Calu3 (cell line): ENCODE results near the gene PCSK6. TPM values are rescaled to one million over a fixed set of nuclear protein-coding genes. Genes with fewer than 3 reads are reported as not detected.

ENCODE experiments used
- BruUV-seq: library from RNA; stranded (reverse); fragments of 400-500 nt; replicated peaks from 2 replicates; lab custom pipeline; 2021; lab: Mats Ljungman, UMichigan
- CTCF ChIA-PET: fragments of 300-600 bp; sonication (Branson Sonifier 250); formaldehyde crosslinking; loops from one replicate; lab custom pipeline; 2022; ENCODE audit warnings: antibody characterized with exemption; lab: Charles Lee
- DNase-seq: peaks from one replicate; pipeline ENCODE4 v3.0.0; 2022
- H3K27ac Mint-ChIP-seq: one replicate; pipeline ENCODE4 v1.8.0; 2022; ENCODE audit warnings: mixed read lengths; ENCODE audit not compliant: unreplicated experiment
- H3K27me3 Mint-ChIP-seq: one replicate; pipeline ENCODE4 v1.8.0; 2022; ENCODE audit warnings: mixed read lengths; ENCODE audit not compliant: unreplicated experiment
- H3K36me3 Mint-ChIP-seq: one replicate; pipeline ENCODE4 v1.8.0; 2022; ENCODE audit warnings: mild to moderate bottlenecking, moderate library complexity, mixed read lengths; ENCODE audit not compliant: insufficient read depth, unreplicated experiment
- H3K4me1 Mint-ChIP-seq: one replicate; pipeline ENCODE4 v1.8.0; 2022; ENCODE audit warnings: mild to moderate bottlenecking, low read depth, mixed read lengths; ENCODE audit not compliant: unreplicated experiment
- H3K4me3 Mint-ChIP-seq: one replicate; pipeline ENCODE4 v1.8.0; 2022; ENCODE audit warnings: mild to moderate bottlenecking, low read depth, moderate library complexity, mixed read lengths; ENCODE audit not compliant: unreplicated experiment
- H3K9me3 Mint-ChIP-seq: one replicate; pipeline ENCODE4 v1.8.0; 2022; ENCODE audit warnings: low read depth, mixed read lengths; ENCODE audit not compliant: unreplicated experiment
- intact Hi-C: fragments of 100-400 bp; cut with micrococcal nuclease; formaldehyde crosslinking; loops from one replicate; pipeline ENCODE4 v1.10.0; 2022; ENCODE audit not compliant: unreplicated experiment
- total RNA-seq: library from RNA; stranded (reverse); gene quantifications from 2 replicates; pipeline ENCODE4 v1.2.3, GENCODE V29; 2022
- TF ChIP-seq, protein P1 (sequence below): fragments of 200-600 bp; IDR thresholded peaks from one replicate; pipeline ENCODE4 v1.8.0; 2022; ENCODE audit warnings: antibody characterized with exemption; ENCODE audit not compliant: unreplicated experiment

Gene PCSK6
- total RNA-seq, 1 experiment from 2014 or later = 5.1 TPM

DNA sequence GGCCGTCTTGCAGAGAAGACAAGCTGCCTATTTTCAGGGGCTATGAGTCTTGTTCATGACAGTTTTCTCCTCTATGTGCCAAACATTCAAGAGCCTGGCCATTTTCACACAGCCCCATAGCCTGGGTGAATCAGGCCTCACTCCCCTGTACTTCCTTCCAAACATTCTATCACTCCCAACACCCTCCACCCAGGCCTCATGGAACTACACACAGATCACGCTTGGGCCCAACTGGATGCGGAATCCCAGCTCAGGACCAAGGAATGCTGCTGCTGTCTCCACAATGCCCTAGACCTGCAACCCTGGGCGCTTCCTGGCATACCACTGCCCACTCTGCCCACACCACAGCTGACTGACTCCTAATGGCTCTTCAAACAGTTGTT is 39.4 kb upstream of the PCSK6 start:
- CTCF ChIA-PET = no interaction called here
- no peak overlapping the region for H3K27ac Mint-ChIP-seq
- TF ChIP-seq, protein P1, sequence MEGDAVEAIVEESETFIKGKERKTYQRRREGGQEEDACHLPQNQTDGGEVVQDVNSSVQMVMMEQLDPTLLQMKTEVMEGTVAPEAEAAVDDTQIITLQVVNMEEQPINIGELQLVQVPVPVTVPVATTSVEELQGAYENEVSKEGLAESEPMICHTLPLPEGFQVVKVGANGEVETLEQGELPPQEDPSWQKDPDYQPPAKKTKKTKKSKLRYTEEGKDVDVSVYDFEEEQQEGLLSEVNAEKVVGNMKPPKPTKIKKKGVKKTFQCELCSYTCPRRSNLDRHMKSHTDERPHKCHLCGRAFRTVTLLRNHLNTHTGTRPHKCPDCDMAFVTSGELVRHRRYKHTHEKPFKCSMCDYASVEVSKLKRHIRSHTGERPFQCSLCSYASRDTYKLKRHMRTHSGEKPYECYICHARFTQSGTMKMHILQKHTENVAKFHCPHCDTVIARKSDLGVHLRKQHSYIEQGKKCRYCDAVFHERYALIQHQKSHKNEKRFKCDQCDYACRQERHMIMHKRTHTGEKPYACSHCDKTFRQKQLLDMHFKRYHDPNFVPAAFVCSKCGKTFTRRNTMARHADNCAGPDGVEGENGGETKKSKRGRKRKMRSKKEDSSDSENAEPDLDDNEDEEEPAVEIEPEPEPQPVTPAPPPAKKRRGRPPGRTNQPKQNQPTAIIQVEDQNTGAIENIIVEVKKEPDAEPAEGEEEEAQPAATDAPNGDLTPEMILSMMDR = no peak
- intact Hi-C loops = no loop called here
- DNase-seq = no peak
- no peaks in the 10 kb centered on the region for H3K9me3 Mint-ChIP-seq
- BruUV-seq = no TSS peak
- H3K4me3 Mint-ChIP-seq = no peak overlapping the region
- no peaks in the 10 kb centered on the region for H3K36me3 Mint-ChIP-seq
- peaks cover 38% of the 10 kb centered on the region for H3K27me3 Mint-ChIP-seq
- H3K4me1 Mint-ChIP-seq = peaks cover 21% of the 10 kb centered on the region

GRCh38 chr15:101528108-101528916 is 38.8 kb upstream of the PCSK6 start:
- Mint-ChIP-seq H3K4me1 (peaks cover 21% of the 10 kb centered on the region), H3K36me3 (no peaks in the 10 kb centered on the region), H3K27me3 (peaks cover 39% of the 10 kb centered on the region), H3K27ac (peak overlapping the region; percentile 13), H3K9me3 (no peaks in the 10 kb centered on the region), H3K4me3 (peak overlapping the region; percentile 33)
- CTCF ChIA-PET = interaction anchor here (0.5 to 1.5 kb wide), 2 partner anchors 13 to 230 kb away, joined by 4 to 5 read pairs; no protein-coding TSS in a partner anchor
- TF ChIP-seq, protein P1 = no peak
- intact Hi-C loops = no loop called here
- BruUV-seq = no TSS peak
- DNase-seq = peak; percentile 67

DNA sequence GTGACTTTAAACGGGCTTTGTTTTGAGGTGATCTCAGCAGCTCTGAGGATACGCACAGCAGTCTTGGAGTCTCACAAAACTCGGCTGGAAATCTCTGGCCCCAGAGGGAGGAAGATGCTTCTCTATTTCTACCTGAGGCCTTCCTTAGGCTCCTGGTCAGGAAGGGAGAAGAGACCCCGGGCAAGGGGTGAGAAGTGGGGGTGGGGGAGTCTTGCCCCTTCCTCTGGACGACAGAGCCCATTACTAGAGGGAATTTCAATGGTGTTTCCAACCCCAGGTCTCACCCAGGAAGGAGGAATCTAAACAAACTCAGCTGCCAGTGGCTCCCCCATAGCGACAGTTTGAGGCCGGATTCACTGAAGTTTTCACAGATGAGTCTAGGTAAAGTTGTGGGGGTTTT is 37.4 kb upstream of the PCSK6 start:
- no TSS peak for BruUV-seq
- CTCF ChIA-PET = no interaction called here
- Mint-ChIP-seq H3K27me3 (peaks cover 37% of the 10 kb centered on the region), H3K27ac (no peak overlapping the region), H3K4me3 (no peak overlapping the region), H3K4me1 (peaks cover 21% of the 10 kb centered on the region), H3K9me3 (no peaks in the 10 kb centered on the region), H3K36me3 (no peaks in the 10 kb centered on the region)
- DNase-seq = no peak
- intact Hi-C loops = no loop called here
- TF ChIP-seq, protein P1 = no peak

GRCh38 chr15:101526442-101526841 is 36.9 kb upstream of the PCSK6 start:
- CTCF ChIA-PET = no interaction called here

More at GRCh38 chr15:101526442-101526841, 36.9 kb upstream of the PCSK6 start:
- TF ChIP-seq, protein P1 = no peak
- intact Hi-C loops = no loop called here
- H3K4me1 Mint-ChIP-seq = peaks cover 25% of the 10 kb centered on the region
- no peak for DNase-seq
- H3K27me3 Mint-ChIP-seq = peaks cover 37% of the 10 kb centered on the region
- no TSS peak for BruUV-seq
- no peak overlapping the region for H3K27ac Mint-ChIP-seq
- H3K36me3 Mint-ChIP-seq = no peaks in the 10 kb centered on the region
- no peak overlapping the region for H3K4me3 Mint-ChIP-seq
- H3K9me3 Mint-ChIP-seq = no peaks in the 10 kb centered on the region
